Measurements from ENCODE around the gene ZNF710.

The ZNF710 gene

DNA sequence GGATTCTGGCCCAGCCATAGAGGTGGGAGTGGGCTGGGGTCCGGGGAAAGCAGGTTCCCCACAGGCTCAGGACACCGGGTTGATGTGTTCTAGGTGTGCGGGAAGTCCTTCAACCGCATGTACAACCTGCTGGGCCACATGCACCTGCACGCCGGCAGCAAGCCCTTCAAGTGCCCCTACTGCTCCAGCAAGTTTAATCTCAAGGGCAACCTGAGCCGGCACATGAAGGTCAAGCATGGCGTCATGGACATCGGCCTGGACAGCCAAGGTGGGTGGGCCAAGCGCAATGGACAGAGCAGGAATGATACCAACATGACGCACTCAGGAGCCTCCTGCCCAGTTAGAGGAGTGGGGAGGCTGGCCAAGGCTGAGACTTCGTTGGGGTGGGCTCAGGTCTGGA, 72.9 kb downstream of the ZNF710 start:
- Histone ChIP-seq H3K9me3 (replicated peaks in 1 of 11) (no peaks in the 10 kb centered on the region), H3K27me3 (no peaks in the 10 kb centered on the region), H3K9ac (no peak overlapping the region), H3K36me3 (peaks cover 62 to 93% (median 76%) of the 10 kb centered on the region in 11 experiments), H4K20me1 (peaks cover 0 to 15% (median 0%) of the 10 kb centered on the region in 11 experiments; a peak in 7 of 22 replicates), H3K27ac (no peak overlapping the region), H3K4me2 (no peak overlapping the region), H3K4me1 (peaks cover 17 to 44% (median 25%) of the 10 kb centered on the region in 10 experiments), H3K4me3 (no peak overlapping the region)
- TF ChIP-seq Cebpa-rat (IDR thresholded peaks at IDR 0.05) = no peak

DNA sequence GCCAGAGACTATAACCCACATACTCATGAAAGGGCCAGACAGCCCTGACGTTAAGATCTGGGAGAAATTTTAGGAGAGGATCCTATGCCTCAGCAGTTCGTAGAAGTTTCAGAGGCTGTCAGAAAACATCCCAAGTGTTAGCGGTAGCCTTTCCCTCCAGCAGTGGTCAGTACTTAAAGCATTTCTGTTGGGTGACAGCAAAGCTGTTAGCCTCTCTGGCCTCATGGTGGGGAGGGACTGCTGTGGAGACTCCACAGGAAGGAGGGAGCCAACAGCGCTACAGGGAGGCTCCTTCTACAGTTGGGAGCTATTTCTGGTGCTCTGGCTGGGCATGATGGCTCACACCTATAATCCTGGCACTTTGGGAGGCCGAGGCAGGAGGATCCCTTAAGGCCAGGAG, 73.8 kb downstream of the ZNF710 start:
- H3K9ac ChIP-seq = peak overlapping the region in 2 of 11 experiments; percentile 15 to 34; a peak in 2 of 22 replicates
- peaks cover 0 to 24% (median 5%) of the 10 kb centered on the region in 11 experiments; a peak in 8 of 22 replicates for H4K20me1 ChIP-seq
- H3K9me3 ChIP-seq (replicated peaks in 1 of 11) = no peaks in the 10 kb centered on the region
- no peak overlapping the region for H3K4me2 ChIP-seq
- no peaks in the 10 kb centered on the region for H3K27me3 ChIP-seq
- peaks cover 70 to 93% (median 78%) of the 10 kb centered on the region in 11 experiments for H3K36me3 ChIP-seq
- H3K4me3 ChIP-seq = no peak overlapping the region
- no peak for TF ChIP-seq Cebpa-rat (IDR thresholded peaks at IDR 0.05)
- peaks cover 13 to 35% (median 17%) of the 10 kb centered on the region in 10 experiments for H3K4me1 ChIP-seq
- H3K27ac ChIP-seq = peak overlapping the region in 1 of 11 experiments; percentile 21; a peak in 1 of 22 replicates

DNA sequence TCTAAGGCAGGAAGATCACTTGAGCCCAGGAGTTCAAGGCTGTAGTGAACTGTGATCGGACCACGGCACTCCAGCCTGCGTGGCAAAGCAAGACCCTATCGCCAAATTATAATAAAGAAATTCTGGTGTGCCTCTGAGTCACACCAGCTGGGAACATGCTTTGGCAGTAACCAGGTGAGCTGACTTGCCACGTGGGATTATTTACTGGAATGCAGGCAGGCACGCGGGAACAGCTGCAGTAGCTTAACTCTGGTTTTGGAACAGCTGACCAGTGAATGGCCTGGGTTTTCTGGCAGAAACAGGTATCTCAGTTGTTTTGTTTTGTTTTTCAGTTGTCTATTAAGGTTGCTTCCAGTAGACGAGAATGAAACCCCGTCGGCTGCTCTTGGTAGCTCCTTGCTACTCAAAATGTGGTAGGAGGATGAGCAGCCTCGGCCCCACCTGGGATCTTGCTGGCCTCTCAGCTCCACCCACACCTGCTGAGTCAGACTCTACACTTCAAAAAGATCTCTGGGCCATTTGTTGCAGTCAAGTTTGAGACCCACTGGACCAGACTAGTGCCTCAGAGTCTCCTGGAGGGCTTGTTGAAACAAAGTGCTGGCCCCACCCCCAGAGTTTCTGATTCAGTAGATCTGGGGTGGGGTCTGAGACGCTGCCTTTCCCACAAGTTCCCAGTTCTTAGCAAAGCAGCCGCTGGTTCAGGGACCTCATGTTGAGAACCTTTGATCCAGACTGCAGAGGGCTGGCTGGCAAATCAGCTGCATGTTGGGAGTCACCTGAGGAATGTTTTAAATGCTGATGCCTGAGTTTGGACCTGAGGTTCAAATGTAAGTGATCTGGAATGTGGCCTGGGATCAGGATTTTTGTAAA, 74.5 kb downstream of the ZNF710 start:
- no peak overlapping the region for H3K4me2 ChIP-seq
- H3K27ac ChIP-seq = peak overlapping the region in 1 of 11 experiments; percentile 21; a peak in 1 of 22 replicates
- H3K4me3 ChIP-seq = no peak overlapping the region
- H3K27me3 ChIP-seq = no peaks in the 10 kb centered on the region
- H3K9ac ChIP-seq = peak overlapping the region in 2 of 11 experiments; percentile 15 to 29; a peak in 2 of 22 replicates
- H4K20me1 ChIP-seq = peaks cover 0 to 31% (median 10%) of the 10 kb centered on the region in 11 experiments; a peak in 10 of 22 replicates
- peaks cover 77 to 93% (median 85%) of the 10 kb centered on the region in 11 experiments for H3K36me3 ChIP-seq
- peaks cover 5 to 33% (median 9%) of the 10 kb centered on the region in 10 experiments for H3K4me1 ChIP-seq
- TF ChIP-seq Cebpa-rat (IDR thresholded peaks at IDR 0.05) = no peak
- H3K9me3 ChIP-seq (replicated peaks in 1 of 11) = no peaks in the 10 kb centered on the region

DNA sequence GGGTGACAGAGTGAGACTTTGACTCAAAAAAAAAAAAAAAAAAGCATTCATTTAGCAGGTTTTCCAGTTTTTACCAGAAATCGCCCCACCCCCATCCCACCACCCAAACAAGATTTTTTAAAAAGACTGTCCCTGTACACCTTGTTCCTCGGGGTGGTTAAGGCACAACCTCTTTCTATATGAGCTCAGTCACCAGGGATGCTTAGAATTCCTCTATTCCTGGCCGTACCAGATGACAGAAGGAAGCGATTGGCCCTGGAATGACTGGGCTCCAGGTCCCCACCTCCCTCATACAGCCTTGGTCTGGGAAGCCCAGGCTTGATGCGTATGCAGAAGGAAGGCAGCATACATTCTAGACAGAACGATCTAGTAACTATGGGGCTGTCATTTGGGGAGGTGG, 75.6 kb downstream of the ZNF710 start:
- Histone ChIP-seq H3K36me3 (peaks cover 88 to 100% (median 95%) of the 10 kb centered on the region in 11 experiments), H3K27me3 (no peaks in the 10 kb centered on the region), H3K9ac (no peak overlapping the region), H3K27ac (no peak overlapping the region), H4K20me1 (peaks cover 0 to 41% (median 10%) of the 10 kb centered on the region in 11 experiments; a peak in 10 of 22 replicates), H3K4me3 (no peak overlapping the region), H3K9me3 (replicated peaks in 1 of 11) (no peaks in the 10 kb centered on the region), H3K4me2 (no peak overlapping the region), H3K4me1 (peaks cover 0 to 33% (median under 1%) of the 10 kb centered on the region in 10 experiments; a peak in 5 of 20 replicates)
- no peak for TF ChIP-seq Cebpa-rat (IDR thresholded peaks at IDR 0.05)

DNA sequence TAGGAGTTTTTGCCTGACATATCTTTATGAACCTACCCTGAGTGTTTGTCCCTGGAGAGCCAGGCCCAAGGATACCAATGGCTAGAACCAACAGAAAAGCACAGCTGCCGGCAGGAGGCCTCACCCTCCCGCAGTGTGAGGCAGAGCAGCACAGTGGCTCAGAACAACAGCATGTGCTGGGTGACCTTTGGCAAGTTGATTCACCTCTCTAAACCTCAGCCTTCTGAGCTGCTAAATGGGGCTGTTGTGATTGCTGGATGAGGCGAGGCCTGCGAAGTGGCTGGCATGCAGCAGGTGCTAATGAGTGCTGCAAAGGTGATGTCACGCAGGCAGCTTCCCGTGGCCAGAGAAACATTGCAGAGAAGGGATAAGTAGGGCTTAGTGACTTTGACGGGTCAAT, 77.8 kb downstream of the ZNF710 start:
- no peak overlapping the region for H3K27ac ChIP-seq
- H4K20me1 ChIP-seq = peaks cover 0 to 61% (median 20%) of the 10 kb centered on the region in 11 experiments; a peak in 14 of 22 replicates
- H3K9me3 ChIP-seq (replicated peaks in 1 of 11) = no peaks in the 10 kb centered on the region
- H3K4me1 ChIP-seq = peaks cover 0 to 38% (median 12%) of the 10 kb centered on the region in 10 experiments; a peak in 17 of 20 replicates
- H3K9ac ChIP-seq = peak overlapping the region in 1 of 11 experiments; percentile 44; a peak in 1 of 22 replicates
- H3K4me2 ChIP-seq = no peak overlapping the region
- TF ChIP-seq Cebpa-rat (IDR thresholded peaks at IDR 0.05) = no peak
- peaks cover 83 to 98% (median 93%) of the 10 kb centered on the region in 11 experiments for H3K36me3 ChIP-seq
- H3K27me3 ChIP-seq = no peaks in the 10 kb centered on the region
- H3K4me3 ChIP-seq = no peak overlapping the region

DNA sequence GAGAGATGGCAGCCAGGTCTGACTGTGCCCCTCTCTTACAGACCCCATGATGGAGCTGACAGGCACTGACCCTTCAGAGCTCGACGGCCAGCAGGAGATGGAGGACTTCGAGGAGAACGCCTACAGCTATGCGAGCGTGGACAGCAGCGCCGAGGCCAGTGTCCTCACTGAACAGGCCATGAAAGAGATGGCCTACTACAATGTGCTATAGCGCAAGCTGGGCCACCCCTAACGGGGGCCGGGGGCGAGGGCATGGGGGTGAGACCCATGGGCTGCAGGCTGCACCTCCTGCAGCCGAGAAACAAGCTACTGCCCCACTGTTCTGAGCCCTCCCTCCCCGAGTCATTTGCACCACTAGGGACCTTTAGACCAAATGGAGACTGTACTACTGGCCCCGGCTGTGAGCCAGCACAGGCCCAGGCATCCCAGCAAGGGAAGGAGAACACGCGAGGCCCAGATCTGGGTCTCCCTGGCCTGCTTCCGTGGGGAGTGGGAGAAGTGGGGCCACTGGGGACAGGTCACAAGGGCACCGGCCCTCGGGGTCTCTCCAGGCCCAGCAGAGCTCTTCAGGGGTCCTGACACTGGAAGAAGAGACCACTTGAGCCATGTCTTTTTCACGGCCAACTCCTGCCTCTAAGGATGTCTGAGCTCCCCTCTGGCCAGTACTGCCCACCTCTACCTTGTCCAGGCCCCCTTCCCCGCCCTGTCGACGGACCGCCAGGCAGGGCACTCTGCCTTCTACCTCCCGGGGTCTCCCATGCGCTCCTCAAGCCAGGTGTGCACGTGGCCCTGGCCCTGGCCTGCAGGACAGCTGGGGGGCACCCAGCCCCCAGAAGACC, 78.7 kb downstream of the ZNF710 start:
- TF ChIP-seq Cebpa-rat (IDR thresholded peaks at IDR 0.05) = 0 out of 22 replicates have a peak, but pooled peaks of 1 of the 11 experiments have one; percentile 1
- Histone ChIP-seq H3K27ac (no peak overlapping the region), H3K36me3 (peaks cover 83 to 98% (median 93%) of the 10 kb centered on the region in 11 experiments), H4K20me1 (peaks cover 0 to 68% (median 29%) of the 10 kb centered on the region in 11 experiments; a peak in 15 of 22 replicates), H3K4me1 (peaks cover 4 to 46% (median 21%) of the 10 kb centered on the region in 10 experiments; a peak in 18 of 20 replicates), H3K4me3 (no peak overlapping the region), H3K4me2 (no peak overlapping the region), H3K27me3 (no peaks in the 10 kb centered on the region), H3K9ac (0 out of 22 replicates have a peak overlapping the region, but pooled peaks of 1 of the 11 experiments have one; percentile 15), H3K9me3 (replicated peaks in 1 of 11) (no peaks in the 10 kb centered on the region)

DNA sequence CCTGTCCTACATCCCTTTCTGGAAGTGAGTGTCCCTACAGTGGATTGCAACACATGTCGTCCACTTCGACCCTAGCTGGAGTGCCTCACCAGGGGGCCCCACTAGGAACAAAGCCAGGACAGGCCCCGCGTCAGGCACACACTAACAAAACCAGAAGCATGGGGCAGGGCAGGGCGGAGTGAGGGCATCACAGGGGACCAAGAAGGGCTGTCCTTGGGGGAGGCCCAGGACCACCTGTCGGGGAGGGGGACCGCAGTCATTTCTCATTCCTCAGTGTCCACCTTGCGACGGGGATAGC, 79.3 kb downstream of the ZNF710 start:
- Histone ChIP-seq H4K20me1 (peaks cover 0 to 68% (median 34%) of the 10 kb centered on the region in 11 experiments; a peak in 16 of 22 replicates), H3K4me1 (peaks cover 10 to 52% (median 26%) of the 10 kb centered on the region in 10 experiments; a peak in 19 of 20 replicates), H3K27me3 (no peaks in the 10 kb centered on the region), H3K4me2 (no peak overlapping the region), H3K9ac (peak overlapping the region in 1 of 11 experiments; percentile 15; a peak in 1 of 22 replicates), H3K4me3 (no peak overlapping the region), H3K9me3 (replicated peaks in 1 of 11) (no peaks in the 10 kb centered on the region), H3K36me3 (peaks cover 83 to 98% (median 93%) of the 10 kb centered on the region in 11 experiments), H3K27ac (no peak overlapping the region)
- 0 out of 22 replicates have a peak, but pooled peaks of 1 of the 11 experiments have one; percentile 3 for TF ChIP-seq Cebpa-rat (IDR thresholded peaks at IDR 0.05)

DNA sequence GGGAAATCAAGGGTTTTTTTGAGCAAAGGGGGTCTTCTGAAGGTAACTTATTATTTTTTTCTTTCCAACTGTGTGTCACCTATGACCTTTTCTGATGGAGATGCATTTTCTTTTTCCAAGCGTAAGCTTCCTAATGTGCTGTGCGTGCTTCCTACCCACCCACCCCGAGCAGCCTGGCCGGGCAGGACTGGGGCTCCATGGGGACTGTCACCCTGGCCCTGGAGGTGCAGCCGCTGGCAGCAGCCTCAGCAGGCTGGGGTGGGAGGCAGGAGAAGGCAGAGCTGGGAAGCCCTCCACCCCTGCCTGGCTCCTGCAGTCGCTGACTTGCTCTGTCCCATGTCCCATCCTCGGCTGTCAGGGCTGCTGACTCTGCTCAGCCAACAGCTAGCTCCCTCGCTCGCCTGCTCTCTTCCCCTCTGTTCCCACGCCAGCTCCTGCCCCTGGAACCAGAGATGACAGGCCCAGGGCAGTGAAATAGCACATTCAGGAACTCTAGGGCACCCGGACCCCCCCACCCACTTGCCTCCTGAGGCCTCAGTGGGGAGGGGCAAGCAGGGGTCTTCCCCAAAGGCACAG, 79.8 kb downstream of the ZNF710 start:
- no peak overlapping the region for H3K4me3 ChIP-seq
- peaks cover 13 to 57% (median 27%) of the 10 kb centered on the region in 10 experiments; a peak in 19 of 20 replicates for H3K4me1 ChIP-seq
- H3K9me3 ChIP-seq (replicated peaks in 1 of 11) = no peaks in the 10 kb centered on the region
- H3K9ac ChIP-seq = peak overlapping the region in 2 of 11 experiments; percentile 15 to 16; a peak in 1 of 22 replicates
- peaks cover 79 to 98% (median 93%) of the 10 kb centered on the region in 11 experiments for H3K36me3 ChIP-seq
- H3K4me2 ChIP-seq = no peak overlapping the region
- no peaks in the 10 kb centered on the region for H3K27me3 ChIP-seq
- TF ChIP-seq Cebpa-rat (IDR thresholded peaks at IDR 0.05) = no peak
- peaks cover 0 to 69% (median 36%) of the 10 kb centered on the region in 11 experiments; a peak in 16 of 22 replicates for H4K20me1 ChIP-seq
- H3K27ac ChIP-seq = peak overlapping the region in 1 of 11 experiments; percentile 26; a peak in 1 of 22 replicates

Data from BLaER1 treated with 17β-estradiol and CSF1 and Interleukin-3, amounts not matched to agents 10 nM and 100 nM (cell line).